ENCODE measurements around the gene NCKAP1.
"Not testable (repeated sequence)": the region's sequence is repeated elsewhere in the genome, so short reads cannot be mapped to it uniquely, and the experiment has no call there.

Gene NCKAP1

DNA sequence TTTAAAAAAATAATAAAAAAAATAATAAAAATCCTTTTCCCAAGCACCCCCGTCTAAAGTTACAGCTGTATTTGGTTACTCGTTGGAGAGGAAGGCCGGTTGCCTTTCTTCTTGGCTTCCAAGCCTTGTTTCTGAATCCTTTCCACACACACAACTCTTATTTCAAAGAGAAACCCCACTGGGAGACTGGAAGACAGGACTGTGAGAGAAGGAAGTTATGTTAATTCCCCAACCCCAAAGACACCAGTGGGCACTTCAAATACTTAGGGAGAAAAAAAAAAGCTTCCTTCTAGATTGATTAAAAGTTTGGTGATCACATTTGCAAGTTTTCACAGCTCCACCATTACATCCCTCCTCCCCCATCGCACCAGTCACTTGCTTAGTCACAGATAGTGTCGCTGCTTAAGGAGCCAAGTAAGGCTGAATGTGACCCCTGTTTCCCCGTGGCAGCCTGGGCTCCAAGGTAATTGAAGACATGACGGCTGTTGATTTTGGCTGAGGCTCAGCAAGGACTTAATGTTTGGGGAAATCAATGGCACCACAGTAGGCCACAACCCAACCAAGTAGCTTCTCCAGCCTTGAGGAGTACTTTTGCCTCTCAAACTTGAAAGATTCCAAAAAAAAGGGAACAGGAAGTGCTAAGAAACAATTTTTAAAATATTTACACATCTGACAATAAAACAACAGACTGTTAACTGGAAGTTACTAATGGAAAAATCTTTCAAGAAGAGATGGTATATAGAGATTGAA, 131.0 kb downstream of the NCKAP1 start:
- DNase-seq = no peak

DNA sequence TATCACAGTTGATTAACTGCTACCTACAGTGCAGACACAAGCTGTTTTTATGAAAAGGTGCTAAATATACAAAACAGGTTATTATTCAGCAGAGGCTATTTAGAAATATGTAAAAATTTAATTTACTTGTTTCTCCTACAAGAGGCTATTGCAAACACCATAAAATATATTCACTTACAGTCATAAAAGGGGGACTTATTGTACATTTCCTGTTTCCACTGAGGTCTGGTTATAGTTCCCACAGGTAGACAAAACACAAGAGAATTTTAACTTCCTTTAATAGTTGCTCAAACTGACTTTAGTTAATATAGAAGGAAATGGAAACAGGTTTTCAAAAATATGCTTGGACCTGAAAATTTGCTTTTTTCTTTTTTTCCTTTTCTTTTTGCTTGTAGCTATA, 131.8 kb downstream of the NCKAP1 start:
- no peak for DNase-seq

DNA sequence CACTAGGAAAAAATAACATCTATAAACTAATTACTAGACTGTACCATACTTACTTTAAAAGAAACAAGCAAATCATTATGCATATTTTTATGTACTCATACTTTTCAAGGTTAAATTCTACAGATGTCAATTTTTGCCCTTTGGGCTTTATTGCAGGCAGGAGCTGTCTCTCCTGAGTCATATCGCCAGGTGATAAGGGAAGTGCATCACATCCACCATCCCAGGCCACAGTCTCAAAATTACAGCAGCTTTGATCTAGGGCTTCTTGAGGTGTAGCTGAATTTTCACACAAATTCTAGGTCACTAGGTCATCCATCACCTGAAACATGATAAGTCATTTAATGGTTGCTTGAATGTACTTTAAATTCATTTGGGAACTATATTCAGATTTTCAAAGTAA, 133.4 kb downstream of the NCKAP1 start:
- no peak for DNase-seq

DNA sequence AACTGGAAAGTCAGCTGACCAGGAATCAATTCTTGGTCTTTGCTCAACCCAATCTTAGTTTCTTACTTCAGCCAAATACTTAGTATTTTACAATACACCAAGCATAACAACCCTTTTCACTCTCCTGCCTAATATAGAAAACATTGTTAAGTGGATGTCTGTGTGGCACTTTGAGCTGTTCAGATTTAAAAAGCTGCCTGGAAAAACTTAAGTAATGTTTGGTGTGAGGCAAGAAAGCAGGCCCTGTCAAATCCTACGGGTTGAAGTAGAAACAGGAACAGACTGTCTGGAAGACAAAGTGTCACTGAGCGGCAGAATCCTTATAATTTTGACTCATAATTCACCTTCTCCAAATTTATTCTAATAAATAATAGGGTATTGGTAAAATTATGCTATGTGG, 134.7 kb downstream of the NCKAP1 start:
- no peak for DNase-seq

DNA sequence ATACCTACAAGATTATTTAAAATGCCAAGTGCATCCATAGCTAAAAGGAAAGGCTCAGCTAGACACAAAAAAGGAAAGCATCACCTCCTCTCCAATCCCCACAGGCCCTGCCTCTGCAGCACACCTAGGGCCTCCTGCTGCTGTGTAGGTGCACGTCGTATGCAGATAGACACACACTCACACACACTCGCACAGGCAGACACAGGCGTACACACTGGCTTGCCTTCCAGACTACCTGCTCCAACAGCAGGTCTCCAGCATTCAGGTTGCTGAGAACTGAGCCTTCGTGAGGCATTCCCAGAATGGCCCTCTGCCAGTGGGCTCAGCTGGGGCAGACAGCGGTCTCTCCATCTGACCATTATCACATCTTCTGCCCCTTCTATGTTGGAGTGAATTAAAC, 136.5 kb downstream of the NCKAP1 start:
- no peak for DNase-seq

DNA sequence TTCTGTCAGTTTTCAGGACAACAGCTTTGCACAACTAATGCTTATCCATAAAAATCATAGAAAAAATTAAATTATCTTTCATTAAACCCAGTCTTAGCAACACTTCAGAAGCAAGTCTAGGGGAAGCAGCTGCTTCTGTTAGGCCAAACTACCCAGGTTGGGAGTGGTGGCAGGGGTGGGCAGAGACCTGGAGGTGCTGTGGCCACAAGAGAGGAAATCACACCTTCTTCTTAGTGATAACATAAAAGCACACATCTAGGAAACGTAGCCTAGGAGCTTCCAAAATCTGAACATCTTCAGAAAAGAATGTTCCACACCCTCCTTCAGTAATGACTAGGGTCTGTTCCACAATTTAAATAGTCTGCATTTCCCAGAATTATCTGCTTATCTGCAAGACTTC, 139.5 kb downstream of the NCKAP1 start:
- DNase-seq = no peak

DNA sequence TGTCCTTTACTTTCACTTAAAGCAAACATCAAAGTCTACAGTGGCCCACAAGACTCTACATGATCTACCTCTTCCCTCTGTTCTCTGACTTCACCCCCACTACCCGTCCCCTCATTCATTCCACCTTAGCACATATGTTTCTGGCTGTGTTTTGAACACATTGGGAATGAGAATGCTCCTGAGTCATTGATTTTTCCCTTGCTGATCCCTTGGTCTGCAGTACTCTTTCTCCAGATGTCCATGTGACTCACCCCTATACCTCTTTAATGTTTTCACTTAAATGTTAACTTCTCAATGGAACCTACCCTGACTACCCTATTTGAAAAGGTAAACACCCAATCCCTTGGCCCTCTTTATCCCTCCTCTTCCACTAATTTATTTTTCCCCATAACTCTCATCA, 141.1 kb downstream of the NCKAP1 start:
- no peak for DNase-seq

DNA sequence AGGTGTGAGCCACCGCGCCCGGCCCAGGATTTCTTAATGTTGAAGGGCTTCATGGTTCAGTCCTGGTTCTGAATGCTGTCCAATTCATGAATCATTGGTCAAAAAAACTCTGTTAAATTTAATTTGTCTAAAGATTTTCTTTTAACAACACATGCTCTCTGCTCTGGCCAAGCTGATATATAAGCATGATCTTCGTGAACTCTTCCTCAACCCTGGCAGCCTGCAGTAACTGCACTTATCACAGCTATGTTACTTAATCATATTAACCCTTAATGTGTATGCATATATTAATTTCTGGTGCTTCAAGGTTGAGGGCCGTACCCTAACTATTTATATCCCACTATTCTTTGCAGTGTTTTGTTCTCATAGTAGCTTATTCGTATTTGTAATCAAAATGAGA, 142.5 kb downstream of the NCKAP1 start:
- DNase-seq = no peak

DNA sequence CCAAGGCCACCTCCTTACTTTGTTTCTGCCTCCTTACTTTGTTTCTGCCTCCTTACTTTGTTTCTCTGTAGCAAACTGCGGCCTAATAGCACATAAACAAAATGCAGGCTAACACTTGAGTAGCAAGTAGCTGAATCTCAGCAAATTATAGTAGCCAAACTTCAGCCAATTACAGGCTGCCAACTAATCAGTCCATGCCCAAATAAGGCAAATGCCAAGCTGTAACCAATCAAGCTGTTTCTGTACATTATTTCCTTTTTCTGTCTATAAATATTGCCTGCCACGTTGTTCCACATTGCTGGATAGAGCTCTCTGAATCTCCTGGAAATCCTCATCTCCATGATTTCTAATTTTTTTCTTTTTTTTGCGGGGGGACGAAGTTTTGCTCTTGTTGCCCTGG, 143.1 kb downstream of the NCKAP1 start:
- DNase-seq = no peak

DNA sequence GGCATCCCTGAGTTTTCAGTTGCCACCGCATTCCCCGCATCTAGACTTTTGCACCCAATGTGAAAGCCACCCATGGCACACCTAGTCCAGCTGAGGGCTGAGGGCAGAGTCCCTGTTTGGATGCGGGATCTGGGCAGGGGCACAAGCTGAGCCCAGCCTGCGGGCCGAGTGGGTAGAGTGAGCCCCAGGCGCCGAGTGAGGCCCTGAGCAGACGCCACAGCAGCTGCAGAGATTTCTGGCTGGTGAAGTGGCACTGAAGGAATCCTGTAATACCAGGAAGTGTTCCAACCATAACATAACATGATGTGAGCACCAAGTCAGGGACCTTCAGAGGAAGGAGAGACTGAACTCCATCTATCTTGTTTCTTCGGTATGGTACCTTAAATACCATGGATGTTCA, 144.1 kb downstream of the NCKAP1 start:
- no peak for DNase-seq

DNA sequence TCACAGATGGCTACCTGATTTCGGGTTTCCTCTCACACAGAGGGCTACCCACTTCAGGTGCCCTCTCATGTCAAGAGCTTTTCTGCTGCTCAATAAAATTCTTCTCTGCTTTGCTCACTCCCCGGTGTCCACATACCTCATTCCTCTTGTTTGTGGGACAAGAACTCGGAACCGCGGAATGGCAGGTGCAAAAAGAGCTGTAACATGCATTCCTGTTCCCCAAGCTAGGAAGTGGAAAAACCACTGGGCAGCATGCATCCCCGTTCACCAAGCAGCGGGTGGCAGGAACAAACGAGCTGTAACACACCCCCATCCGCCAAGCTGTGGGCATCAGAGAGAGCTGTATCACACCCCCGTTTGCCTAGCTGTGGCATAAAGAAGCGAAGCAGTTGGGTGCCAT, 144.6 kb downstream of the NCKAP1 start:
- no peak for DNase-seq

DNA sequence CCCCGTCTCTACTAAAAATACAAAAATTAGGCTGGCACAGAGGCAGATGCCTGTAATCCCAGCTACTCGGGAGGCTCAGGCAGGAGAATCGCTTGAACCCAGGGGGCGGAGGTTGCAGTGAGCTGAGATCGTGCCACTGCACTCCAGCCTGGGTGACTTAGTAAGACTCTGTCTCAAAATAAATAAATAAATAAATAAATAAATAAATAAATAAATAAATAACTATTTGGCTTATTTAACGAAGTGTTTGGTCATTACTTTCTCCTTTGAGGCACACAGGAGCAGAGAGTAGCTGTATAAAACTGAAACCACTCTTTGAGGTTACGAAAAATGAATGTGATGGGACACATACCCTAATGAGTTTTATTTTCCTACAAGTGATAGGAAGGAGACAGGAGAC, 145.2 kb downstream of the NCKAP1 start:
- not testable (repeated sequence) for DNase-seq

DNA sequence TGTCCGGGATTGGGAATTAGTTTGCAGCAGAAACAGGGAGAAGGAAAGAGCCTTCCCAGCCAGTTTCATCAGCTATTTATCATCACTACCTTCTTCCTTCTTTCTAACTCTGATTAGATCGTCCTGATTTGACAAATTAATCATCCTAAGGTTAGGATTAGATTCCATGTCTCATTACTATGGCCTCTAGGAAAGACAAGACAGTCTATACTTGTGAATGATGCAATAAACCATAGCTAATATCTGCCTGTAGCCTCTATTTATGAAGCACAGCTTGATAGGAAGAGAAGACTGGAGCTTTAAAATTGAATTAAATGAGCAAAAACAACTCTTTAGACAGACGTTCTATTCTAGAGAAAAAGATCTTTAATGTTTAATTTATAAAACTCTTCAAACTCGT, 146.6 kb downstream of the NCKAP1 start:
- DNase-seq = no peak

DNA sequence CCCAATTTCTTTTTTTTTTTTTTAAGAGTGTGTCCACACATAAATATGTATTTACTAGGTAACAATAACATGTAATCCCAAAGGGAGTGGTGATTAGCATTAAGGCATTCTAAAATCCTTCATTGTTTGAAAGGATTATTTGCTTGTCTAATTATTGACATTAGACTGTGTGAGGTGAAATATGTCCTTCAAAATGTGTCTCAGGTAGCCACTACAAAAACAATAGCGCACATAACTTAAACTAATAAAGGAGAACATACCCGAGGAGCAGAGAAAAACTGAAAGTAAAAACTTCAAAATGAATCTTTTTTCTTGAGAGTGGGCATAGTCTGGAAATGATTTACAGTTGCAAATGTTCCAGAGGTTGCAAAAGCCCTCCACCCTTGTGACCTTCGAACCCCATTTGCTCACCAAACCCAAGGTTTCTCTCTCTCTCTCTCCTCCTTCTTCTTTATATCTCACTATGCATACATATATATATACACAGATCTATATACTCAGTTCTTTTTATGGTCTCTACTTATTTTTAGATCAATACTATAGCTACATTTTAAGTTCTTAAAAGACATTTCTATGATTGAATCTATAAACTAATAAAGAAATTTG, 147.4 kb downstream of the NCKAP1 start:
- DNase-seq = no peak

DNA sequence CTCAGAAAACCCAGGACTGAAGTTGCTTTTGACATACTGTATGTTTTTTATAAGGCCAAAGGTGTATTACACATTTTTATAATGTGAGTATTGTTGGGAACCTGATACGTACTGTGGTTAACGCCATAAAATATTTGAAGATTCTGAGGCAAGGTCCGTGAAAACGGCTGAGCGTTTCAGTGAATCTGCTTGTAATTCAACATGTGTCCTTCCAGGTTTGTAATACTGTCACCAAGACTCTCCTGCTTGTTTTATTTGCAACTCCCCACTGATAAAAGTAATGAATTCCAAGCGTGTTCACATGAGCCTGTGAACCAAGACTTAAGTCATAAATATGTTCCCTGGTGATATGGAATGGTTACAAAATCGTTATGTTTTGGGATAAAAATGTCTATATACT, 148.0 kb downstream of the NCKAP1 start:
- no peak for DNase-seq

DNA sequence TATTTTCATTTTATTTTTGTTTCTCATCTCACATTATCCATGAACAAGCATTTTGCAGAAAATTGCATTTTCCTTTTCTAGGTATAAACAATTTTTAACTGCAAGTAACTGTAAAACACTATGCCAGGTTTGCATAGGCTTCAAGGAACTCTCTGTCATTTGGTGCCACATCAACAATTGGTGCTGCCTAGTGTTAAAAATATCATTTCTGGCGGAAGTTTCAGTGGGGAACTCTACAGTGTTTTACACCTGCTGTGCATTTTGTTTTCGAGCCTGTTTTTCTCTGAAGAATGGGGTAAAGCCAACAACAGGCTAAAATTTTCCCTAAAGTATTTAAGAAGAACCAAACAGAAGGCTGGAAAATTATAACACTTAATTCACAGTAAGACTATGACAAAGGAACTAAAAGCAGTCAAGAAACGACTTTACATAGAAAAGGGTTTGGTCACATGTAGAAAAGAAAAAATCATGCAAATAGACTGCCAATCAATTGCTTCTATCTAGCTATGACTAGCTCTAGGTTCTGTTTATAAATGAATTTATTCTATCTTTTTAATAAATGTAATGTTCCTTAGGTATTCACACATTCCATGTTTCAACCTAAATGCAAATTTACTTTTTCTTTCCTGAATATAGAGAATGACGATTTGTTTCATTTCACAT, 150.4 kb downstream of the NCKAP1 start:
- no peak for DNase-seq

DNA sequence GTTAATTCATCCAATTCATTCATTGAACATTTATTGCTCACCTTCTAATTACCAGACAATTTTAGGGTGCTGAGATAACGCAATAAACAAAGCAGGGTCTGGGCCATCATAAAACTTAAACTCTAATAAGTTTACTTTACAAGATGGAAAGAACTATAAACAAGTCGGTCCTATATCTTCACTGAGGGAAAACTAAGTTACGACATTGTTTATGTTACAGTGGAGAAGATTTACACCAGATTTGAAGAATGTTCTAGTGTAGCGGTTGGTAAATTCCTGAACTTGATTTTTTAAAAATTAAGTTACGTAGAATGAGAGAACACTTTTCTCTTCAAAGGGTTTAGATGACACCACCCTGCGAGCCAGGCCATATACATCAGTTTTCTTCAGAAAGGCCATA, 151.2 kb downstream of the NCKAP1 start:
- DNase-seq = no peak

DNA sequence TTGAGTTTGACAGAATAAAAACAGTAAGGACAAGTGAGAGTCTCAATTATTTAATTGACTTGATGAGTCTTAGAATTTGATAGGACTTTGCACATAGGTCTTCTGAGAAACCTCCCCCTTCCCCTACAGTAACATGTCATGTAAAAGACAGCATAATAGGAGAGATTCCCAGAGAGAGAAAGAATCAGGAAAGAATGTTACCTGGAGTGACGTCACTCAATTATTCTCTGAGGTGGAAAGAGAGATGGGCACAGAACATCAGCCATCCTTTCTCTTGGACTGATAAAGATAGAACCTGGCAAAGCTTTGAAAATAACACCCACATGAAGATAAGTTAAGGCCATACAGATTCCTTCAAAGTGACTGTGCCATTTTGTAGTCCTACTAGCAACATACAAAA, 152.5 kb downstream of the NCKAP1 start:
- no peak for DNase-seq

DNA sequence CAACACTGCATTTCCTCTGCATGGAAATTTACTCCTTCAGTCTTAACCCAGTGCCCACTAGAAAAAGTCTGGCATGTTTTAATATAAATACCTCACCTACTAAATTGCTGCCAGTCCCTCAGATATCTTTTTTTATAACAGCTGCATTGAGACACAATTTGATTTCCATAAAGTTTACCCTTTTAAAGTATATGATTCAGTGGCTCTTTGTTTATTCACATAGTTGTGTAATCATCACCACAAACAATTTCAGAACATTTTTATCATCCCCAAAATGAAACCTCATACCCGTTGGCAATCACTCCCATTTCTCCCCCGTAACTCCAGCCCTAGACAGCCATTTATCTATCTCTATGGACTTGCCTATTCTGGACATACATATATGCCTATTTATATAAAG, 154.8 kb downstream of the NCKAP1 start:
- DNase-seq = no peak

DNA sequence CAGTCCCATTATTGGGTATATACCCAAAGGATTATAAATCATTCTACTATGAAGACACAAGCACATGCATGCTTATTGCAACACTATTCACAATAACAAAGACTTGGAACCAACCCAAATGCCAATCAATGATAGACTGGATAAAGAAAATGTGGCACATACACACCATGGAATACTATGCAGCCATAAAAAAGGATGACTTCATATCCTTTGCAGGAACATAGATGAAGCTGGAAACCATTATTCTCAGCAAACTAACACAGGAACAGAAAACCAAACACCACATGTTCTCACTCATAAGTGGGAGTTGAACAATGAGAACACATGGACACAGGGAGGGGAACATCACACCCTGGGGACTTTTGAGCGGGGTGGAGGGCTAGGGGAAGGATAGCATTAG, 158.2 kb downstream of the NCKAP1 start:
- not testable (repeated sequence) for DNase-seq

DNA sequence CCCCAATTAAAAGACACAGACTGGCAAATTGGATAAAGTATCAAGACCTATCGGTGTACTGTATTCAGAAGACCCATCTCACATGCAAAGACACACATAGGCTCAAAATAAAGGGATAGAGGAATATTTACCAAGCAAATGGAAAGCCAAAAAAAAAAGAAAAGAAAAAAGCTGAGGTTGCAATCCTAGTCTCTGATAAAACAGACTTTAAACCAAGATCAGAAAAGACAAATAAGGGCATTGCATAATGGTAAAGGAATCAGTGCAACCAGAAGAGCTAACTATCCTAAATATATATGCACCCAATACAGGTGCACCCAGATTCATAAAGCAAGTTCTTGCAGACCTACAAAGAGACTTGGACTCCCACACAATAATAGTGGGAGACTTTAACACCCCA, 161.6 kb downstream of the NCKAP1 start:
- not testable (repeated sequence) for DNase-seq

DNA sequence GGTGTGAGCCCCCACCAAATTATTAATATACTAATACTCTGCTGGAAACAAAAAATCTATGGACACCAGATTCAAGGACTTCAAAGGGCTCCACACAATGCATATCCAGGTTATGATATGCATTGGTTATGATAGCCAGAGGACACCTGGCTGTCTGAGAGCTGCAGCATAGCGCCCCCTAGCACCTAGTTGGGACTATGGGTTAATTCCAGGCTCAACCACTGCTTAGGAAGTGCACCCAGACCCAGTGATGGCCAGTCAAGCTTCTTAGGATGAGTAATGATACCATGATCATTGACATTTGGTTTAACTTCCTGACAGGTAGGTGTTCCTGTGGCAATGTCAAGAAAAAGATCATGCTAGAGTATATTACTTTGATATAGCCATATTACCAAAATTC, 168.0 kb downstream of the NCKAP1 start:
- no peak for DNase-seq

DNA sequence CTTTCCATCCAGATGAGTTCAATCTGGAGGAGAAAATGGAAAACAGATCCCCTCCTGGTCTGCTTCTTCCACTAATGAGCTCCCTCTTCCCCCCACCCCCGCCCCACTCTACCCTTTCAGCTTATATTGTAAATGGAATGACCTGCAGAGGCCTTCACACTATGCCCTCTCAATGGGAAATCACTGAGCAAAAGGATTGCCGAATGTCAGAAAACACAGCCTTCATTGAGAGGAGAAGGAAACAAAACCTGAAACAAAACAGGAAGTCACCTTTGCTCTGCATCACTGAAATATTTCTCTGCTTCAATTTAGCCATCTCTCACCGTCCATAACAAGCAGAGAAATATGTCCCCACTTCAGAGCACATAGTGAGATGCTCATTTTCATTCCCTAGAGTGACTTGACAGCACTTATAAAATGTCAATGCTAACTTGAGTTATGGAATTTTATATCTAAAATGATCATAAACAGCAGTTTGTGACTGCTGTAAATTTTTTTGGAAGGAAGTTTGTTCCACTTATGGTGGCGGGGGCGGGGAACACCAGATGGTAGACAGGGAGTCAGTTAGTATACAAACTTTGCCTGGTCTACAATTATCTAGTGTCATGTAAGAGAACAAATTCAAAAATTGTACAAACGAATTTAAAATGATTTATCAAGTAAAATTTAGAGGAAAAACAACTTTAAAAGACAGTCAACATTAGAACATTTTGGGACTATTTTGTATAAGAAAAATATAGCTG, 170.0 kb downstream of the NCKAP1 start:
- DNase-seq = no peak
